H1 (cell line): ENCODE measurements around the gene BSG. TPM values are rescaled to one million over a fixed set of nuclear protein-coding genes. Genes with fewer than 3 reads are reported as not detected.

Experiments used
- CTCF ChIA-PET: fragments of 300-600 bp; sonication (Branson Sonifier 250); formaldehyde crosslinking; loops from one replicate; lab custom pipeline; 2021; ENCODE audit not compliant: partially characterized antibody; lab: Charles Lee
- POLR2A ChIA-PET: fragments of 300-600 bp; sonication (Branson Sonifier 250); formaldehyde crosslinking; loops from one replicate; lab custom pipeline; 2021; ENCODE audit warnings: inconsistent platforms; ENCODE audit not compliant: partially characterized antibody; lab: Charles Lee
- DNase-seq, 2 experiments: peaks; one replicate each; pipeline versions ENCODE4 v3.0.0 to v3.0.0-alpha.2; 2010 to 2022; ENCODE audit warnings: low spot score in 2 of 2, low read depth in 1 of 2, mixed read lengths in 1 of 2
- FAIRE-seq: peaks from 2 replicates; lab custom pipeline; 2011; peaks lifted over from hg19 to GRCh38; lab: Jason Lieb, UNC
- H2AFZ ChIP-seq: 2 replicates; pipeline ENCODE4 v1.8.1; 2012; ENCODE audit warnings: low read length, inconsistent platforms
- H2AK5ac ChIP-seq: 2 replicates; pipeline ENCODE4 v1.6.1; 2013; ENCODE audit warnings: low read depth, low read length
- H2BK120ac ChIP-seq: replicated peaks from 2 replicates; pipeline ENCODE3; 2013; ENCODE audit warnings: low read depth, low read length, inconsistent platforms
- H2BK12ac ChIP-seq: 2 replicates; pipeline ENCODE4 v1.6.1; 2013; ENCODE audit warnings: low read depth, low read length
- H2BK15ac ChIP-seq: 2 replicates; pipeline ENCODE4 v1.6.1; 2013; ENCODE audit warnings: low read length
- H2BK20ac ChIP-seq: 2 replicates; pipeline ENCODE4 v1.6.1; 2013; ENCODE audit warnings: low read length
- H2BK5ac ChIP-seq: 2 replicates; pipeline ENCODE4 v1.6.1; 2013; ENCODE audit warnings: low read depth, low read length
- H3K14ac ChIP-seq: 2 replicates; pipeline ENCODE4 v1.6.1; 2013; ENCODE audit warnings: inconsistent platforms; ENCODE audit not compliant: insufficient read length
- H3K18ac ChIP-seq: 2 replicates; pipeline ENCODE4 v1.6.1; 2013; ENCODE audit warnings: low read length; ENCODE audit errors: extremely low read depth
- H3K23ac ChIP-seq: 2 replicates; pipeline ENCODE4 v1.6.1; 2013; ENCODE audit warnings: inconsistent platforms; ENCODE audit not compliant: insufficient read length
- H3K23me2 ChIP-seq: 2 replicates; pipeline ENCODE4 v1.6.1; 2013; ENCODE audit warnings: low read depth, low read length
- H3K27ac ChIP-seq: 2 replicates; pipeline ENCODE4 v1.6.1; 2011; ENCODE audit warnings: low read depth, low read length, inconsistent platforms
- H3K27me3 ChIP-seq, 4 experiments: replicated peaks in 1 of 4; 1 replicate in 1 of 4; 2 replicates in 3 of 4; pipeline versions ENCODE4 v1.6.1 to v1.8.1; 2011 to 2013; ENCODE audit warnings: low read length in 3 of 4, mild to moderate bottlenecking in 3 of 4, inconsistent platforms in 2 of 4, mixed read lengths in 2 of 4, moderate library complexity in 1 of 4; ENCODE audit not compliant: control insufficient read depth in 3 of 4, insufficient read depth in 3 of 4; ENCODE audit errors: extremely low read depth in 1 of 4
- H3K36me3 ChIP-seq, 4 experiments: 2 replicates each; pipeline versions ENCODE4 v1.6.1 to v1.8.1; 2011 to 2013; ENCODE audit warnings: mild to moderate bottlenecking in 4 of 4, low read length in 3 of 4, moderate library complexity in 2 of 4, control low read depth in 1 of 4, inconsistent platforms in 1 of 4; ENCODE audit not compliant: insufficient read depth in 4 of 4, control insufficient read depth in 2 of 4
- H3K4ac ChIP-seq: replicated peaks from 2 replicates; pipeline ENCODE3; 2013; ENCODE audit warnings: low read length, low read depth, mixed read lengths, inconsistent platforms; ENCODE audit not compliant: insufficient read length
- H3K4me1 ChIP-seq, 4 experiments: replicated peaks in 1 of 4; 1 replicate in 1 of 4; 2 replicates in 3 of 4; pipeline versions ENCODE4 v1.6.1 to v1.8.1; 2011 to 2013; ENCODE audit warnings: low read length in 3 of 4, inconsistent platforms in 2 of 4, mixed read lengths in 1 of 4; ENCODE audit not compliant: insufficient read depth in 4 of 4, control insufficient read depth in 3 of 4
- H3K4me2 ChIP-seq, 2 experiments: 2 replicates each; pipeline versions ENCODE4 v1.6.1 to v1.8.1; 2011 to 2013; ENCODE audit warnings: low read depth in 2 of 2, low read length in 2 of 2, control low read depth in 1 of 2, inconsistent platforms in 1 of 2, mild to moderate bottlenecking in 1 of 2; ENCODE audit not compliant: insufficient read depth in 1 of 2
- H3K4me3 ChIP-seq, 4 experiments: fragments of 200-600, 300-600 bp in 1 of 4; sonication (generic), shearing (Covaris generic), sonication (Bioruptor Twin) in 1 of 4; 2 replicates each; pipeline versions ENCODE4 v1.5.1 to v1.8.1; 2011 to 2016; ENCODE audit warnings: low read length in 4 of 4, low read depth in 3 of 4, control low read depth in 2 of 4, inconsistent platforms in 2 of 4, mild to moderate bottlenecking in 2 of 4, mixed read lengths in 1 of 4, moderate library complexity in 1 of 4; ENCODE audit not compliant: insufficient read depth in 2 of 4; ENCODE audit errors: extremely low read depth in 1 of 4
- H3K56ac ChIP-seq: replicated peaks from 2 replicates; pipeline ENCODE3; 2013; ENCODE audit warnings: low read depth, mild to moderate bottlenecking, mixed read lengths, low read length, inconsistent platforms; ENCODE audit not compliant: insufficient read length
- H3K79me1 ChIP-seq: 2 replicates; pipeline ENCODE4 v1.6.1; 2013; ENCODE audit warnings: low read depth, low read length, control low read depth
- H3K79me2 ChIP-seq, 2 experiments: 2 replicates each; pipeline versions ENCODE4 v1.6.1 to v1.8.1; 2012 to 2013; ENCODE audit warnings: low read length in 2 of 2, mild to moderate bottlenecking in 2 of 2, inconsistent platforms in 1 of 2; ENCODE audit not compliant: insufficient read depth in 2 of 2, control insufficient read depth in 1 of 2
- H3K9ac ChIP-seq, 4 experiments: replicated peaks in 1 of 4; 1 replicate in 1 of 4; 2 replicates in 3 of 4; pipeline versions ENCODE4 v1.6.1 to v1.8.1; 2011 to 2013; ENCODE audit warnings: low read depth in 3 of 4, low read length in 3 of 4, control low read depth in 2 of 4, mild to moderate bottlenecking in 2 of 4, moderate library complexity in 2 of 4, inconsistent platforms in 1 of 4; ENCODE audit errors: extremely low read depth in 1 of 4
- H3K9me3 ChIP-seq, 2 experiments: 2 replicates each; pipeline versions ENCODE4 v1.6.1 to v1.8.1; 2012 to 2013; ENCODE audit warnings: mild to moderate bottlenecking in 2 of 2, moderate library complexity in 2 of 2, control low read depth in 1 of 2, inconsistent platforms in 1 of 2, low read depth in 1 of 2, low read length in 1 of 2, mixed read lengths in 1 of 2; ENCODE audit not compliant: insufficient read depth in 2 of 2
- H4K20me1 ChIP-seq, 2 experiments: replicated peaks in 1 of 2; 2 replicates each; pipeline versions ENCODE3 to v1.8.1; 2011 to 2013; ENCODE audit warnings: inconsistent platforms in 2 of 2, low read length in 2 of 2, mild to moderate bottlenecking in 1 of 2; ENCODE audit not compliant: insufficient read depth in 2 of 2, control insufficient read depth in 1 of 2
- H4K5ac ChIP-seq: 2 replicates; pipeline ENCODE4 v1.6.1; 2013; ENCODE audit warnings: low read length, low read depth, mixed read lengths, inconsistent platforms; ENCODE audit not compliant: insufficient read length
- H4K8ac ChIP-seq: 2 replicates; pipeline ENCODE4 v1.8.0; 2013; ENCODE audit warnings: mild to moderate bottlenecking, moderate library complexity, low read length, inconsistent platforms; ENCODE audit not compliant: insufficient read depth; ENCODE audit errors: extremely low read depth
- H4K91ac ChIP-seq: replicated peaks from 2 replicates; pipeline ENCODE3; 2013; ENCODE audit warnings: low read length, mixed read lengths, inconsistent platforms; ENCODE audit not compliant: insufficient read length
- BRCA1 ChIP-seq: IDR thresholded peaks from 2 replicates; pipeline ENCODE4 v1.6.1; 2012; ENCODE audit warnings: low read depth, low read length, improper control_type of control experiment
- CEBPB ChIP-seq: IDR thresholded peaks from 2 replicates; pipeline ENCODE4 v1.6.1; 2012; ENCODE audit warnings: low read depth, low read length
- WGBS, 2 experiments: shearing (Covaris generic) in 1 of 2; methylation state at CpG; one replicate each; pipeline versions ENCODE4 v1.1.6 to v1.1.7; 2013 to 2015; ENCODE audit warnings: low lambda C conversion rate in 2 of 2, mixed read lengths in 2 of 2, inconsistent platforms in 1 of 2, low coverage in 1 of 2, missing lambda C conversion rate in 1 of 2; ENCODE audit not compliant: insufficient replicate concordance in 2 of 2, insufficient coverage in 1 of 2, insufficient read length in 1 of 2; ENCODE audit errors: extremely low coverage in 1 of 2, missing lambda C conversion rate in 1 of 2; 5-methylcytosine and 5-hydroxymethylcytosine counted together
- polyA plus RNA-seq, 7 experiments: library from polyadenylated mRNA; depleted of rRNA in 3 of 7; stranded (reverse) in 5 of 7; unstranded in 2 of 7; fragments of >200 nt in 5 of 7; fragments of 200-250 nt in 2 of 7; gene quantifications; 1 replicate in 5 of 7; 2 replicates in 1 of 7; 4 replicates in 1 of 7; pipeline versions ENCODE4 v1.2.1 to v1.2.3, GENCODE V29; 2011 to 2013; ENCODE audit warnings: missing spikeins in 2 of 7, mixed read lengths in 2 of 7
- total RNA-seq: library from RNA; stranded (reverse); fragmentation: NEBNext Ultra II Directional; extraction: Animal tissue kit (Norgen Biotek cat#: 25700); gene quantifications from 2 replicates; pipeline ENCODE4 v1.2.1, GENCODE V29; 2021

The BSG gene
- total and polyA plus RNA-seq, 2 of the 8 experiments (the other 6 are each of a cell fraction or from before 2014, with no cell fraction given) = 726 to 1,055 TPM

DNA sequence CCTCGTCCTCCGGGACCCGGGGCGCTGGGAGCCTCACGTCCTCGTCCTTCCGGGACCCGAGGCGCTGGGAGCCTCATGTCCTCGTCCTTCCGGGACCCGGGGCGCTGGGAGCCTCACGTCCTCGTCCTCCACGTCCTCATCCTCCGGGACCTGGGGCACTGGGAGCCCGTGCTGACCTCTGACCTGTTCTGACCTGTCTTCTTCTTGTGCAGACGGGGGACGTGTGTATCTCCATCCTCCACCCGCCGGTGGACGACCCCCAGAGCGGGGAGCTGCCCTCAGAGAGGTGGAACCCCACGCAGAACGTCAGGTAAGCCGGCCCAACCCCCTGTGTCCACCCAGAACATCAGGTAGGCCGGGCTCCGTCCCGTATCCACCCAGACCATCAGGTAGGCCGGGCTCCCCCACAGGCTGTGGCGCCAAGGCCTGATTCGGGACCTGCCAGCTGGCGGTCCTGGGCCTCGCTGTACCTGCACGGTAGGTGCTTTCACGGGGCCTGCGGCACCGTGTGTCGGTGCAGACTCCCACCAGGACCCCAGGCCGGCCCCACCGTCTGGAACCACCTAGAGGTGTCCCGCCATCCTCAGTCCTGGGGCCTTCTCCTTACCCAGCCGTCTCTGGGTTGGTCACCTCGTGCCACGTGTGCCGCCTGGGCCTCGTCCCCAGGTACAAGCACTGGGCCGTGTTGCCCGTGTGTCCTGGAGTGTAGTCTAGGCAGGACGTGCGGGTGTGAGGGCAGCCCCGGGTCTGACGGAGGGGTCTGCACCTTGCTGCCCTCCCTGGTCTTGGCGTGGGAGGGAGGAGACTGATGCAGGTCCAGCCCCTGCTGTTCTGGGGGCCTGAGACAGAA lies 36.1 kb upstream of the BSG start:
- no peak for TF ChIP-seq CEBPB
- no peak for TF ChIP-seq BRCA1
- Histone ChIP-seq H4K8ac (no peak overlapping the region), H3K4me2 (no peak overlapping the region), H4K20me1 (peaks cover 22 to 35% of the 10 kb centered on the region in 2 experiments), H3K9me3 (no peaks in the 10 kb centered on the region), H3K4ac (no peak overlapping the region), H3K18ac (no peak overlapping the region), H2BK12ac (no peak overlapping the region), H2BK5ac (no peak overlapping the region), H3K36me3 (peaks cover 8 to 36% (median 21%) of the 10 kb centered on the region in 4 experiments; a peak in 6 of 8 replicates), H3K27me3 (no peaks in the 10 kb centered on the region), H3K23me2 (peaks cover 3% of the 10 kb centered on the region; the same call in 1 of the 2 replicates), H3K9ac (no peak overlapping the region), H2BK15ac (no peak overlapping the region), H3K56ac (no peak overlapping the region), H3K14ac (no peak overlapping the region), H2BK20ac (no peak overlapping the region), H4K5ac (no peak overlapping the region), H3K4me3 (no peak overlapping the region), H3K23ac (no peak overlapping the region), H3K79me1 (peaks cover 24% of the 10 kb centered on the region), H2AK5ac (no peak overlapping the region), H2AFZ (no peak overlapping the region), H4K91ac (no peak overlapping the region), H3K79me2 (peaks cover 0 to 40% of the 10 kb centered on the region in 2 experiments; a peak in 2 of 4 replicates), H3K27ac (no peak overlapping the region), H2BK120ac (no peak overlapping the region), H3K4me1 (peaks cover 0 to 10% (median 8%) of the 10 kb centered on the region in 4 experiments; a peak in 6 of 7 replicates)
- ChIA-PET POLR2A (interaction anchor here (0.6 kb wide), 1 partner anchor 717 kb away, joined by 3 read pairs; no protein-coding TSS in a partner anchor), CTCF (no interaction called here)
- 92% methylated on average over 39 of the region's 55 CpGs; no CpG with 5 or more reads in 1 of the 2 experiments for WGBS, 2 experiments
- no peak for FAIRE-seq
- DNase-seq = no peak
